G401 (cell line): ENCODE data around the gene ZNF519. TPM values are rescaled to one million over a fixed set of nuclear protein-coding genes. Genes with fewer than 3 reads are reported as not detected.
"Not testable (repeated sequence)": the region's sequence is repeated elsewhere in the genome, so short reads cannot be mapped to it uniquely, and the experiment has no call there.

ENCODE experiments used
- DNase-seq: peaks from one replicate; pipeline ENCODE4 v3.0.0-alpha.2; 2015; ENCODE audit warnings: low spot score
- in situ Hi-C: cut with HindIII; loops from 2 replicates; pipeline ENCODE4 v1.10.0; 2016; ENCODE audit warnings: low sequenced_read_pairs, mixed read lengths
- total RNA-seq: library from RNA; depleted of rRNA; stranded (reverse); fragments of >200 nt; shearing (Covaris generic); gene quantifications from 2 replicates; pipeline ENCODE4 v1.2.3, GENCODE V29; 2014; rRNA removed

The ZNF519 gene
- total RNA-seq: 1.9 and 5.6 TPM in 2 replicates

DNA sequence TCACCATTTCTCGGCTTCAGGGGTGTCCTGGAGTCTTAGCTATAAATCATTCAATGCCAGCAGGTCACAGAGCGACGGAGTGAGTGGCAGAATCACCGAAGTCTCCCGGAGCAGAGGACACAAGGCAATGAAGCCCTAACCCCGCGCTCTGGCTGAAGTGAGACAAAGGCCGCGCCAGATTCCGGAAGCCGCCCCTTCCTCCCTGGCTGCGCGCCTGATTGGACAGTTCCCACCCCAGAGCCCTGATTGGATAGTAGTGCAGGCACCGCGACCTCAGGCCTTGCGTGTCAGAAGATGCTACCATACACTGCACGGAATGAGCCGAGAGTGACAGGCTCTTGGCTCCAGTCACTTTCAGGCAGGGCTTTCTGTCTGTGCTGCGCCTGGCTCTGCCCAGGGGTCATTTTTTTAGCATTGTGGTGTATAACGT lies at the start of gene ZNF519:
Gene ZNF519, minus strand, starts transcription at position 165 of the 430 bp plus-strand sequence. Its CDS starts 158 bp downstream, at position 7.
- in situ Hi-C loops: not testable (repeated sequence)
- DNase-seq: peak; percentile 99

GRCh38 chr18:14179306-14179705 lies 47.1 kb upstream of the ZNF519 start:
- in situ Hi-C loops: no loop called here
- DNase-seq: no peak

- peak; percentile 28 for DNase-seq
Measured at GRCh38 chr18:14178321-14179196, 46.3 kb upstream of the ZNF519 start.

GRCh38 chr18:14177540-14178320 lies 45.5 kb upstream of the ZNF519 start:
- in situ Hi-C loops, DNase-seq: not testable (repeated sequence)

More at GRCh38 chr18:14178321-14179196, 46.3 kb upstream of the ZNF519 start:
- in situ Hi-C loops: not testable (repeated sequence)

GRCh38 chr18:14175404-14175803 lies 43.2 kb upstream of the ZNF519 start:
- DNase-seq, in situ Hi-C loops: not testable (repeated sequence)

GRCh38 chr18:14174706-14175085 lies 42.5 kb upstream of the ZNF519 start:
- in situ Hi-C loops: no loop called here
- no peak for DNase-seq

GRCh38 chr18:14174002-14174705 lies 41.9 kb upstream of the ZNF519 start:
- in situ Hi-C loops, DNase-seq: not testable (repeated sequence)

- in situ Hi-C loops, DNase-seq: not testable (repeated sequence)
Measured at GRCh38 chr18:14173116-14173951, 41.1 kb upstream of the ZNF519 start.

DNA sequence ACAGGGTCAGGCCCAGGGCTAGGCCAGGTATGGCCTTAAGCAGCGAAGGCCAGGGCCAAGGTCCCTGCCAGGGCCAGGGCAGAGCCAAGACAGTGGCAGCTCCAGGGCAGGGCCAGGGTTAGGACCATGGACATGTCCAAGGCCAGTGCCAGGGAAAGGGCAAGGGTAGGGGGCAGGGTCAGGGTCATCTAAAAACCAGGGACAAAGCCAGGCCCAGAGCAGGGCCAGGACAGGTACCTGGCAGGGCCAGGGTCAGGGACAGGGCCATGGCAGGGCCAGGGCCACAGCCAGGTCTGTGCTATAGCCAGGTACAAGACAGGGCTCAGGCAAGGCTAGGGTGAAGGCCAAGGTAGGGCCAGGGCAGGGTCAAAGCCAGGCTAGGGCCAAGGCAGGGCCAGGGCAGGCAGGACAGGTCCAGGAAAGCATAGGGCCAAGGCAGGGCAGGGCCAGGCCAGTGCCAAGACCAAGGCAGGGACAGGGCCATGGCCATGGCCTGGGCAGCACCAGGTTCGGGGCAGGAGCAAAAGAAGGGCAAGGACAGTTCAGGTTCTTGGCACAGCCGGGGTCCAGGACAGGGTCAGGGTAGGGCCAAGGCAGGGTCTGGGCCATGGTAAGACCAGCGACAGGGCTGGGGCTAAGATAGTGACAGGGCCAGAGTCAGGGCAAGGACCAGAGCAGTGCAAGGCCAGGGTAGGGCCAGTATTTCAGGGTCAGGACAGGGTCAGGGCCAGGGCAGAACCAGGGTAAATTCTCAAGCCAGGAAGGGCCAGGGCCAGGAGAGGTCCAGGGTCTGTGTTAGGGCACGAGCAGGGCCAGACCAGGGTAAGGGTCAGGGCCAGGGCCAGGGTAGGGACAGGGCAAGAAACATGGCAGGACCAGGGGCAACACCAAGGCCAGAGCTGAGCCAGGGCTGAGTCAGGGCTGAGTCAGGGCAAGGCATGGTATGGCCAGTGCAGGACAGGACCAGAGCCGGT lies 40.2 kb upstream of the ZNF519 start:
- DNase-seq, in situ Hi-C loops: not testable (repeated sequence)

- DNase-seq, in situ Hi-C loops: not testable (repeated sequence)
Measured at GRCh38 chr18:14171301-14172141, 39.3 kb upstream of the ZNF519 start.

DNA sequence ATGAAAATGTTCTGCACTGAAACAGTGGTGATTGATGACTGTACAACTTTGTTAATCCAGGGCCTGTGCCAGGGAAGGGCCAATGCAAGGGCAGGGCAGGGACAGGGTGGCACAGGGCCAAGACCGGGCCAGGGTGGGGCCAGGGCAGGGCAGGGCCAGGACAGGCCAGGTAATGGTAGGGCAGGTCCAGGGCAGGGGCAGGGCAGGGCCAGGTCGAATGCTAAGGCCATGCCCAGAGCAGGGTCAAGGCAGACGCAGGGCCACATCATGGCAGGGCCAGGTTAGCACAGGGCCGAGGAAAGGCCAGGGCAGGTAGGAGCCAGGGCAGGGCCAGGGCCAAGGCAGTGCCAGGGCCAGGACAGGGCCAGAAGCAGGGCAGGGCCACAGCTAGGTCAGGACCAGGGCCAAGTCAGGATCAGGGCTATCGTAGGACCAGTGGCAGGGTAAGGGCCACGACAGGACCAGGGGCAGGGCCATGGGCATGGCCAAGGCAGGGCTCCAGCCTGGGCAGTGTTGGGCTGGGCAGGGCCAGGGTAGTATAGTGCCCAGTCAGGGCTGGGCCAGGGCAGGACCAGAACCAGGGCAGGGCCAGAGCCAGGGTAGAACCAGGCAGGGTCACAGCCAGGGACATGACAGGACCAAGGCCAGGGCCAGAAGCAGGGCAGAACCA lies 38.3 kb upstream of the ZNF519 start:
- in situ Hi-C loops, DNase-seq: not testable (repeated sequence)

- DNase-seq, in situ Hi-C loops: not testable (repeated sequence)
Measured at GRCh38 chr18:14162915-14163314, 30.7 kb upstream of the ZNF519 start.

- in situ Hi-C loops, DNase-seq: not testable (repeated sequence)
Measured at GRCh38 chr18:14151564-14152113, 19.4 kb upstream of the ZNF519 start.

GRCh38 chr18:14150766-14151165 lies 18.5 kb upstream of the ZNF519 start:
- DNase-seq, in situ Hi-C loops: not testable (repeated sequence)

DNA sequence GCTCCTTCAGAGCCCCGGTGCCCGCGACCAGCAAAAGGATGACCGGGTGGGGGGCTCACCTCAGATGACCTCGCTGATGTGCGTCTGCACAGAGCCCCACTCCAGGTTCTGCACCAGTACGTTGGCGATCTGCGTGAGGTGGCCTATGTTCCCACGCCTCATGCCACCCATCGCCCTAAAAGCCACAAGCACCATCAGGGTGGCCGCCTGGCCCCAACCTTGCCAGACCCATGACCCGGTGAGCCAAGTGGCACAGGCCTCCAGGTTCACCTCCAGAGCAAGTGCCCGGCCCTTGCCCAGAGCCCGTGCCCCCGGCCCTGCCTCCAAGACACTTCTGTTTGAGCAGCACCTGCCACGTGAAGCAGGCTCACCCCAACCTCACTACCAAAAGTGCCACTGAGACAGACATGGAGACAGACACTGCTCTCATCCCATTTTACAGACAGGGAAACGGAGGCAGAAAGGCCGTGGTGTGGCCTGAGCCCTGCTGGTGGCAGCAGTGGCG lies 17.7 kb upstream of the ZNF519 start:
- DNase-seq, in situ Hi-C loops: not testable (repeated sequence)
